HG03039 (cell line): Measurements from ENCODE around the gene ABCG4.
A peak's percentile ranks its signal among the peaks of the same experiment; 100 is the strongest.
"Not testable (repeated sequence)": the region's sequence is repeated elsewhere in the genome, so short reads cannot be mapped to it uniquely, and the experiment has no call there.

Experiments used
- ATAC-seq: cut with Tn5 transposase; IDR thresholded peaks from one replicate; pipeline ENCODE4 v1.9.1; 2021; ENCODE audit warnings: mild to moderate bottlenecking, moderate library complexity; ENCODE audit not compliant: unreplicated experiment

ABCG4 gene

DNA sequence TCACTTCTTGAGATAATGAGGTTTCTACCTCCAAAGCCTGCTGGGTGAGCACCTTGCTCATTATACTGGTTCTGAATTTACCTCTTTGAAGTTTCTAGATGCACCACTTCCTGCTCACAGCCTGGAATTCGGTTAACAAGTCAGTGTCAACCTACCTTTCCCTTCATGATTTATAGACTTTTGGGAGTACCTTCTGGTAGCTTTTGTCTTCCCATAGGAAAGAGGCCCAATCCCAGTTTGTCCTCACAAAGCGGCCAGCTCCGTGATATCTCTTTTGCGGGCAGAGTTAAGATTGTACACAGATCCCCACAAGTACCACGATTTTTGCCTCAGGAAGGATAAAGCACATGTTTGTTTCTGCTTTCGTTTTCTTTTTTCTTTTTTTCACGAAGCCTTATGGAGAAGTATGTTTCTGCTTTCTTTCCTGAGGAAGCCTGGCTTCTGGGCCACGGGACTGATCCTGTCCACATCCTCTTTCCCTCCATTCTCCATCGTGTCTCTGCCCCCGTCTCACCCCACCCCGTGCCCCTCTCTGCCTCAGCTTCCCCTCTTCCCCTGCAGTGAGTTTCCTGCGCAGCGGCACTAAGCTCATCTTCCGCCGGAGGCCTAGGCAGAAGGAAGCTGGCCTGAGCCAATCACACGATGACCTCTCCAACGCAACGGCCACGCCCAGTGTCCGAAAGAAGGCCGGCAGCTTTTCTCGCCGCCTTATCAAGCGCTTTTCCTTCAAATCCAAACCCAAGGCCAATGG lies 33.2 kb upstream of the ABCG4 start:
- no peak for ATAC-seq

DNA sequence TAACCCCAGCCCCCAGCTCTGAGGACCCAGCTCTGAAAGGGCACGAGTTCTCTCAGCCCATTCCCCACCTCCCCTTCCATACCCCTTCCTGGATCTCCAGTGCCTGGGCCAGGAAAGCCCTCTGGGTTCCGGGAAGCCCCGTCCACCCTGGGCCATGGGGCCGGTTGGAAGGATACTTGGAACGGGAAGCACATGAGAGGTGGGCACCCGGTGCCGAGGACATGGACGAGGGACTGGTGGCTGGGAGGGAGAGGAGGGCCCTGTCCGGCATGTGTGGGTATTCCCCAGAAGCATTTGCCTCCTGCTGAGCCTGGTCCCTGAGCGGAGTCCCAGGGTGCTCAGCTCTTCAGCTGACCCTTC lies 32.6 kb upstream of the ABCG4 start:
- ATAC-seq, result no peak

DNA sequence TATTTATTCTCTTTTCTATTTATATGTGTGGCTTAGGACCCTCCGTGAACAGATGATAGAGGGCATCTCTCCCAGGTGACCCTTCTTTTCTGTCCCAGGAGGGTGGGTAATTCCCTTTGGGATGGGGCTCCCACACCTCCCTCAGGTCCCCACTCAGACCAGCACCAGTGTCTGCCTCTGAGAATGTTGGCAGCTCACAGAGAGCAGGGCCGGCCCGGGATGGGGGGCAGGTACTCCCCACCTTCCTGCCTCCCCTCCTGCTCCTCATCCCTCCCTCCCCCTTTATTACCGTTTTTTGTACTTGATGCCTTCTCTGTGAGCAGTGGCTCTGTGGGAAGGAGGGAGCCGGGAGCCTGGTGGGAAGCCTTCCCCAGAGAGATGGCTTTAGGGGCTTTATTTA lies 32.3 kb upstream of the ABCG4 start:
- no peak for ATAC-seq

GRCh38 chr11:119117004-119117706 lies 31.7 kb upstream of the ABCG4 start:
- no peak for ATAC-seq

DNA sequence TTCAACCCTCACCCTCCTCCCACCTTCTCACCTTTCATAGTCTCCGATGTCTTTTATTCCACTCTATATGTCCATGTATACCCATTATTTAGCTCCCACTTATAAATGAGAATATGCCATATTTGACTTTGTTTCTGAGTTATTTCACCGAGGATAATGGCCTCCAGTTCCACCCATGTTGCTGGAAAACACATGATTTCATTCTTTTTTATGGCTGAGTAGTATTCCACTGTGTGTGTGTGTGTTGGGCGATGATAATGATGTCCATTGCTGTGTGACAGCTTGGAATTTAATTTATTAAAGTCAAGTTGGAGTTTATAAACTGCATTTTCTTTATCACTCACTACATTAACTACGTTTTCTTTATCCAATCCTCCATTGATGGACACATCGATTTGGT lies 30.6 kb upstream of the ABCG4 start:
- no peak for ATAC-seq

GRCh38 chr11:119118946-119119345 lies 29.9 kb upstream of the ABCG4 start:
- no peak for ATAC-seq

DNA sequence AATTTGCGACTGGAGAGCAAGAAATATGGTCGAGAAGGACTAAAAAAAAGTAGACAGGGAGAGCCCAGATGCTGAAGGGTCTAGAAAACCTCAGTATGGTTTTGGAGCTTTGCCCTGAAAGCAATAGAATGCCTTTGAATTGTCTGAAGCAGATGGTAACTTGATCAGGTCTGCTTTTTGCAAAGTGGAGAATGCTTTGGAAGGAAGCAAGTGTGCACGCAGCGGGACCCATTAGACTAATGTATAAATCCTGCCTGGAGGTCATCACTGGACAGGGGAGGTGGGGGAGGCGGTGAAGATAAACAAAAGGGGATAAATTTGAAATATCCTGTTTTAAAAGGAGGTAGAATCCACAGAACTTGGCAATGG lies 28.2 kb upstream of the ABCG4 start:
- ATAC-seq, result no peak

- ATAC-seq, result peak; percentile 96
Observed at GRCh38 chr11:119121008-119121810, 27.6 kb upstream of the ABCG4 start, which contains the start of gene HINFP. TSS of gene HINFP (plus strand) at chr11:119121580. CDS start at chr11:119126945, 5,365 bp downstream.

DNA sequence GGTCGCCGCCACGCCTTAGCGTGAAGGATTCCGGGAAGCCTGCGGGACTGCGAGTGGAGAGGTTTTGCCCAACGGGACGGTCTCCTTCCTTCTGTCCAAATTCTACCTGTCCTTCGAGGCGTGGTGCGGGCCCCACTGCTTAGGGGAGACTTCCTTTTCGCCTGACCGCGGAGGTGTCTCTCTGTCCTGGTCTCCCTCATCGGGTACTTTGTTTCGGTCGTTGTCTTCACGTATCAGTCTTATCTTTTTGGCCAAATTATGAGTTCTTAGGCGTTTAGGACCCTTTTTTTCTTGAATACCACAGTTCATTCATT lies 27.1 kb upstream of the ABCG4 start:
- no peak for ATAC-seq

DNA sequence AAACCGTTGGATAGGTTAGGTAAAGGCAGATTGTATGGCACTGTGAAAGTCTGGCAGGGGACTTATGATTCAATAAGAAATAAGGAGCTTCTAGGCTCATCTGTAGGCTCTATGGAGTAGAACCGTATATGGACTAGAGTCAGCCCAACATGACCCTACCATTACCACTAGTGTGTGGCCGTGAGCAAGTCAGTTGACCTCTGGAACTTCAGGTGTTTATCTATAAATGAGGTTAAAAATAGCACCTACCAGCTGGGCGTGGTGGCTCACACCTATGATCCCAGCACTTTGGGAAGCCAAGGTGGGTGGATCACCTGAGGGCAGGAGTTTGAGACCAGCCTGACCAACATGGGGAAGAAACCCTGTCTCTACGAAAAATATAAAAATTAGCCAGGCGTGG lies 23.0 kb upstream of the ABCG4 start:
- ATAC-seq, result no peak

DNA sequence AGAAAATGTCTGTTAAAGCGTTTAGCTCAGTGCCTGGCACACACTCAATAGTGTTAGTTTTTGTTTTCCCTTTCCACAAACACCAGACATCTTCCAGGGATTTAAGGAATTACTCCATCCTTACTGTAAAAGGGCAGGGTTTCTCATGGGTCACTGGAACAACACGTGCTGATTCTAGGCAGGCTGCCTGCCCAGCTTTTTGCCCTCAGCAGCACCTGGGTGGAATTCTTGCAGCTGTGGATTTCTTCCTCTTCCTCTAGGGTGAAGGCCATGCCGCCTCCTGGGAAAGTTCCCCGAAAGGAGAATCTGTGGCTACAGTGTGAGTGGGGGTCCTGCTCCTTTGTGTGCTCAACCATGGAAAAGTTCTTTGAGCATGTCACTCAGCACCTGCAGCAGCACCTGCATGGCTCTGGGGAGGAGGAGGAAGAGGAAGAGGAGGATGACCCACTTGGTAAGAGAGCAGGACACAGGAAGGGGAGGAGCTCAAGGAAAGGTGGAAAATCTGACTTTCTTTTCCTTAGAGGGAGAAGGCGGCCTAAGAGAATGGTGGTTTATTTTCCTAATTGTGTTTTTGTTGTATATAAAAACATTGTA lies 22.1 kb upstream of the ABCG4 start:
- no peak for ATAC-seq

- ATAC-seq, result no peak
Observed at GRCh38 chr11:119130662-119131061, 18.2 kb upstream of the ABCG4 start.

DNA sequence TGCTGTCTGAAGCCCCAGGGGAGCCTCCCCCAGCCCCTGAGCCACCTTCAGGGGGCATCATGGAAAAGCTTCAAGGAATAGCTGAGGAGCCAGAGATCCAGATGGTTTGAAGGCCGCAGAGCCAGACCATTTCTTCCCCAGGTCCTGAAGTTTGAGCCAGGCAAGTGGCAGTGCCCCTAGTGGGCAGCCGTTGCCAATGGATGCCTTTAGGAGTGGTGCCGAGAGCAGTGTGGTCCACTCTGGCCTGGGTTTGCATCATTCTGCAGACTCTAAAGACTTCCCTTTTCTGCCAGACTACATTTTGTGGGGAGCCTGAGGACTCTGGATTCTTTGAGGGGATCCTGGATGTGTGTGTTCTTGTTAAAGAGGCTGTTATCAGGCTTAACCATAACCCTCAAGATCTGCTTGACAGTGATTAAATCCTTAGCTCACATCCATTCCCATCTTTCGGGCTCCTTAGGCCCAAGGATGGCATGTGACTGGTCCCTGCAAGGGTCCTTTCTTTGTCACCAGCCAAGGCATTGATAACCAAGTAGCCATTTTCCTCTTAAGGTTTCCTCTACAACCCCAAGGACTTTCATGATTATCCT lies 14.4 kb upstream of the ABCG4 start:
- no peak for ATAC-seq

DNA sequence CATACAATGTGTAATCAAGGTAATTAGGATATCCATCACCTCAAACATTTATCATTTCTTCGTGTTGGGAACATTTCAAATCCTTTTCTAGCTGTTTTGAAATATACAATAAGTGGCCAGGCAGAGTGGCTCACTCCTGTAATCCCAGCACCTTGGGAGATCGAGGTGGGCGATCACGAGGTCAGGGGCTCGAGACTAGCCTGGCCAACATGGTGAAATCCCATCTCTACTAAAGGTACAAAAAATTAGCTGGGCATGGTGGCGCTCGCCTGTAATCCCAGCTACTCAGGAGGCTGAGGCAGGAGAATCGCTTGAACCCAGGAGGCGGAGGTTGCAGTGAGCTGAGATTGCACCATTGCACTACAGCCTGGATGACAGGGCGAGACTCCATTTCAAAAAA lies 9.6 kb upstream of the ABCG4 start:
- ATAC-seq, result not testable (repeated sequence)

DNA sequence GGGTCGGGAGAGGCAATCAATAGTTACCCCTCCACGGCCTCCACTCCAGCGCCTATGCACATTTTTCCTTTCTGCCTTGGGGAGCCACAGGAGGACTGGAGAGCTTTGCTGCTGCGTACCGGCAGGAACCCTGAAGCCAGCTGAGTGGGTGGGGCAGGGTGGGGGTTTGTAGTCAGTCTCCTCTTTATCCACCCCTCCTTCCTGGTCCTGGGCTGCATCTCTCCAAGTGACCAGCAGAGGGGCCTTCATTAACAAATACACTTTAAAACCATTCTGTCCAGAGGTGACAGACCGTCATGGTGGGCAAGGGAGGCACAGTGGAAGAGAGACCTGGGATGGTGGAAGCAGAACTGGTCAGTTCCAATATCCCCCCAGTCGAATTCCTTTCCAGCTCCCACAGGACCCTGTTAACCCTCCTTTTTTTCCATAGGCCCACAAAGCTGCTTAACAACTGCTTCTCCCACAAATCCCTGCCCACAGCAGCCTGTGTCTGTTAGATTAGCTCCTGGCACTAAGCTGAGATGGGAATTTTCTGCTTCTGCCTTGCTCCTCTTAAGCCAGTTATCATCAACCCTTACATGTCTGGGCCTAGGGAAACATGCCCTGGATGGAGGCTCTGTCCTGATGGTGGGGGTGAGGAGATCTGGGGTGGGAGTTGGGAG lies 3.9 kb upstream of the ABCG4 start:
- ATAC-seq, result no peak

DNA sequence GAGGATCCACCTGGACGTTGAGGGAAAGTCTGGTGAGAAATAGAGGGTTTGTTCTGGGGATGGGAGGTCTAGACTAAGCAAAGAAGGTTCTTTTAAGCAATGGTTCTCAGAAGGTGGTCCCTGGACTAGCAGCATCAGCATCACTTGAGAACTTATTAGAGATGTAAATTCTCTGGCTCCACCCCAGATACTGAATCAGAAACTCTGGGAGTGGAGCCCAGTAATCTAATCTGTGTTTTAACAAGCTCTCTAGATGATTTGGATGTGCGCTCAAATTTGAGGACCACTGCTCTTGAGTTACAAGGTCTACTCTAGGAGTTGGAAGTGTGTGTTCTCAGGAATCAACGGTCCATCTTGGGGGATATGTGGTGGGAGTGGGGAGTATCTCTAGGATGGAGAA lies 3.3 kb upstream of the ABCG4 start:
- no peak for ATAC-seq

GRCh38 chr11:119147604-119148333 lies 1.1 kb upstream of the ABCG4 start:
- ATAC-seq, result no peak

DNA sequence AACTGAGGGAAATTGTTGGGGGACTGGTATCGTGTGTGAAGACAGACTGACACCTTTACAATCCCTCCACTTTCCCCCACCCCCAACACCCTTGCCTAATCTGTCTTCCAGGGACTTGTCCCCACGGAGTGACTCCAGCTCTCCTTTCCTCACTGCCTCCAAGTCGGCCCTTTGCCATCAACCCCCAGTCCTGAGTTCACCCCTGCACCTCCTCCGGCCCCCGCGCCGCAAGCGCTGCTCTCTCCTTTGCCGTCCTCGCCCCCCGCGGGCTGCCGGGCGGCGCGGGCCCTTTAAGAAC lies 183 bp upstream of the ABCG4 start:
- ATAC-seq, result no peak

DNA sequence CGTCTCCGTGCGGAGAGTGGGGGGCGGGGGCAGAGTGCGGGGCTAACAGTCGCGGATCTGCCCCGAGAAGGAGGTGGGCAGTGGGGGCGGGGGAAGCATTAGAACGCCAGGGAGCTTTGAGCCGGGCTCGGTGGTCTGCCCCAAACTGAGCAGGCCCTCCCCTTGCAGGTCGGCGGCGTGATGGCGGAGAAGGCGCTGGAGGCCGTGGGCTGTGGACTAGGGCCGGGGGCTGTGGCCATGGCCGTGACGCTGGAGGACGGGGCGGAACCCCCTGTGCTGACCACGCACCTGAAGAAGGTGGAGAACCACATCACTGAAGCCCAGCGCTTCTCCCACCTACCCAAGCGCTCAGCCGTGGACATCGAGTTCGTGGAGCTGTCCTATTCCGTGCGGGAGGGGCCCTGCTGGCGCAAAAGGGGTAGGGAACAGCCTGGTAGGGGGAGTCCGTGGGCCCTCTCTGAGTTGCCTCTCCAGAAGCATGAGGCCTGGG lies 979 bp downstream of the ABCG4 start:
- ATAC-seq, result no peak

- ATAC-seq, result no peak
Observed at GRCh38 chr11:119152043-119152442, 3.2 kb downstream of the ABCG4 start.
